ENCODE results near the gene MYMX.
"Not testable (repeated sequence)": the region's sequence is repeated elsewhere in the genome, so short reads cannot be mapped to it uniquely, and the experiment has no call there.

- TF ChIP-seq EZH2 (IDR thresholded peaks at IDR 0.05; ENCODE audit: insufficient read depth, low read length); CTCF (IDR thresholded peaks at IDR 0.05; ENCODE audit: insufficient read depth, low read depth, low read length): not testable (repeated sequence)
Measured at GRCh38 chr6:44181784-44182183, 34.9 kb upstream of the MYMX start.
